Keratinocyte (primary cell): ENCODE data around the gene MYLK3. TPM values are rescaled to one million over a fixed set of nuclear protein-coding genes. Genes with fewer than 3 reads are reported as not detected.

Experiments
- DNase-seq: peaks from one replicate; pipeline ENCODE4 v3.0.0-alpha.2; 2011; ENCODE audit warnings: low read depth, missing footprints, low spot score
- FAIRE-seq: peaks from 2 replicates; lab custom pipeline; 2011; peaks lifted over from hg19 to GRCh38; lab: Jason Lieb, UNC
- H2AFZ ChIP-seq: 2 replicates; pipeline ENCODE4 v1.6.0; 2012; ENCODE audit warnings: low read length, control low read depth, inconsistent platforms; ENCODE audit not compliant: control insufficient read depth
- H3K27ac ChIP-seq: 2 replicates; pipeline ENCODE4 v1.5.1; 2011; ENCODE audit warnings: low read length; ENCODE audit not compliant: control insufficient read depth, insufficient read depth
- H3K27me3 ChIP-seq: 3 replicates; pipeline ENCODE4 v1.6.0; 2011; ENCODE audit warnings: low read length; ENCODE audit not compliant: control insufficient read depth, insufficient read depth; ENCODE audit errors: extremely low read depth
- H3K36me3 ChIP-seq, 2 experiments: 2 replicates in 1 of 2; 3 replicates in 1 of 2; pipeline ENCODE4 v1.5.1; 2011; ENCODE audit warnings: low read length in 2 of 2, mild to moderate bottlenecking in 1 of 2; ENCODE audit not compliant: control insufficient read depth in 2 of 2, insufficient read depth in 2 of 2; ENCODE audit errors: extremely low read depth in 1 of 2
- H3K4me1 ChIP-seq: 3 replicates; pipeline ENCODE4 v1.5.1; 2011; ENCODE audit warnings: low read length; ENCODE audit not compliant: control insufficient read depth, insufficient read depth; ENCODE audit errors: extremely low read depth
- H3K4me2 ChIP-seq: 3 replicates; pipeline ENCODE4 v1.6.0; 2011; ENCODE audit warnings: low read depth, low read length; ENCODE audit not compliant: control insufficient read depth, insufficient read depth; ENCODE audit errors: extremely low read depth
- H3K4me3 ChIP-seq, 3 experiments: fragments of 200-600 bp in 1 of 3; sonication (generic) in 1 of 3; 2 replicates in 2 of 3; 3 replicates in 1 of 3; pipeline ENCODE4 v1.5.1; 2011 to 2016; ENCODE audit warnings: low read length in 3 of 3, mild to moderate bottlenecking in 3 of 3, control low read depth in 2 of 3, inconsistent platforms in 1 of 3, low read depth in 1 of 3, mixed read lengths in 1 of 3, mixed run types in 1 of 3, moderate library complexity in 1 of 3; ENCODE audit not compliant: control insufficient read depth in 2 of 3, insufficient read depth in 2 of 3; ENCODE audit errors: extremely low read depth in 1 of 3
- H3K79me2 ChIP-seq: 2 replicates; pipeline ENCODE4 v1.6.0; 2012; ENCODE audit warnings: low read length; ENCODE audit not compliant: control insufficient read depth, insufficient read depth
- H3K9ac ChIP-seq: 3 replicates; pipeline ENCODE4 v1.6.0; 2011; ENCODE audit warnings: low read length; ENCODE audit not compliant: control insufficient read depth, insufficient read depth; ENCODE audit errors: extremely low read depth
- H3K9me1 ChIP-seq: 3 replicates; pipeline ENCODE4 v1.6.0; 2011; ENCODE audit warnings: low read length; ENCODE audit not compliant: control insufficient read depth, insufficient read depth; ENCODE audit errors: extremely low read depth
- H3K9me3 ChIP-seq: 2 replicates; pipeline ENCODE4 v1.5.1; 2012; ENCODE audit warnings: low read depth, low read length; ENCODE audit not compliant: control insufficient read depth
- H4K20me1 ChIP-seq: 3 replicates; pipeline ENCODE4 v1.6.0; 2011; ENCODE audit warnings: low read length; ENCODE audit not compliant: control insufficient read depth, insufficient read depth; ENCODE audit errors: extremely low read depth
- EZH2 ChIP-seq: IDR thresholded peaks from one replicate; pipeline ENCODE4 v1.6.1; 2012; ENCODE audit warnings: inconsistent platforms, mild to moderate bottlenecking, low read length, moderate library complexity
- dilution Hi-C: fragments of 300-500 bp; cut with MboI; formaldehyde crosslinking; loops from one replicate; pipeline ENCODE4 v1.7.0; 2020; ENCODE audit warnings: low sequenced_read_pairs; ENCODE audit not compliant: extremely low pct_ligation_motif_present
- polyA minus RNA-seq, 3 experiments: library from RNA; depleted of rRNA, polyadenylated mRNA; stranded (reverse); fragments of >200 nt; gene quantifications; 1 replicate in 1 of 3; 2 replicates in 1 of 3; 3 replicates in 1 of 3; pipeline ENCODE4 v1.2.3, GENCODE V29; 2011
- polyA plus RNA-seq, 5 experiments: library from polyadenylated mRNA; depleted of rRNA in 3 of 5; stranded (reverse) in 3 of 5; stranded (forward) in 1 of 5; unstranded in 1 of 5; fragments of >200 nt; gene quantifications; 1 replicate in 1 of 5; 2 replicates in 3 of 5; 3 replicates in 1 of 5; pipeline versions ENCODE4 v1.2.1 to v1.2.3, GENCODE V29; 2011 to 2012; ENCODE audit warnings: missing spikeins in 2 of 5, low read depth in 1 of 5, low replicate concordance in 1 of 5
- TF ChIP-seq, protein P1 (sequence below), 3 experiments: IDR thresholded peaks in 1 of 3; conservative IDR thresholded peaks in 1 of 3; optimal IDR thresholded peaks in 1 of 3; 2 replicates in 2 of 3; 3 replicates in 1 of 3; pipeline versions ENCODE3 to v1.5.1; 2011; ENCODE audit warnings: low read length in 3 of 3, mild to moderate bottlenecking in 3 of 3, moderate library complexity in 2 of 3, control low read depth in 1 of 3, inconsistent platforms in 1 of 3; ENCODE audit not compliant: insufficient read depth in 2 of 3; ENCODE audit errors: extremely low read depth in 1 of 3

The MYLK3 gene
- polyA plus RNA-seq: 0.03 to 0.04 TPM in 2 of 3 replicates, not detected in the other
- not detected for polyA plus RNA-seq (2011; ENCODE audit: low read depth)
- 0.01 TPM in 1 of 2 replicates, not detected in the other for polyA plus RNA-seq (2011; cell fraction: cytosol; rRNA removed)
- 0.11 and 0.12 TPM in 2 replicates for polyA plus RNA-seq (2011; cell fraction: nucleus; rRNA removed)
- polyA plus RNA-seq (2012; ENCODE audit: low replicate concordance): not detected in 2 replicates
- 0.29 TPM in 1 of 3 replicates, not detected in the others for polyA minus RNA-seq
- polyA minus RNA-seq (2011; cell fraction: cytosol; rRNA and poly(A)+ RNA removed): not detected
- polyA minus RNA-seq (2011; cell fraction: nucleus; rRNA and poly(A)+ RNA removed): not detected in 2 replicates

DNA sequence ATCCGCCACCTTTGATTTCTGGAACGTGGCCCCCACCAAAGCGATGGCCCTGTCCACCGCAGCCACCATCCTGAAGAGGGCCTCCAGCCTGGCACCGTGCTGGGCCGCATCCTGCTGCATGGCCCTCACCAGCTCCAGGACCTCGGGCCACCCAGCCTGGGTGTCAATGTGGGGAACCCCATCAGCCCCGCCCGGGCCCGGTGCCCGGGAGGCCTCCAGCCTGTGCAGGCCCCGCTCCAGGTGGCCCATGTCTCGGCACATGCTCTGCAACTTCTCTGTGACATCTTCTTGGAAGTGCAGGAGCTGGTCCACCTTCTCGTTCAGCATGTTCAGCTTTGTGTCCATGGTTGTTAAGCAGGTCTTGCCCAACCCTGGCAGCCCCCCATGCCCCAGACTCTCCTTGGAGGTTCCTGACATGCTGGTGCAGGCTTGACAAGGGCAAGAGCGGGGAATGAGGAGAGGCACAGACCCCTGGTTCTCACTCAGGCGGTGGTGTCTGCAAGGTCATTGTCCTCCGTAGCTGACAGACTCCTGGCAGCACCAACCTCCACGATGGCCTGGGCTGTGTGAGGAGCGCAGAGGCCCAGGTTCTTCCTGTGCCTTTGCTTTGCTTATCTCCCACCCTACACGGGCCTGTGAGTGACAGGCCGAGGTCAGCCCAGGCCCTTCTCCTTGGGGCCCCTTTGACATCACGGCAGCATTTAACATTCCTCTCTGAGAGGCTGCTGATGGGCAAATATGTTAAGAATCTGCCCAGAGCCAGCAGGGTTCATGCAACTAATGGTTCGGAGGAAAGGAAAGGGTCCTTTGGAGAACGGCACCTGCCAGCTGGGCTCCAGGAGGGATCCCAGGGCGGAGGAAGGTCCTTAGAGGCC, at the start of gene MYLK3:
Gene MYLK3 (minus strand): TSS at position 568 of the 875 bp plus-strand sequence. CDS start 151 bp downstream, at position 417.
- no peaks in the 10 kb centered on the region for H3K36me3 ChIP-seq
- no peak within 1 kb of the TSS for H3K9ac ChIP-seq
- H3K4me1 ChIP-seq: peaks cover 5% of the 10 kb centered on the region
- H3K9me3 ChIP-seq: no peaks in the 10 kb centered on the region
- no peak for FAIRE-seq
- no peak within 1 kb of the TSS for H3K27ac ChIP-seq
- no peaks in the 10 kb centered on the region for H3K27me3 ChIP-seq
- no peaks in the 10 kb centered on the region for H3K9me1 ChIP-seq
- no peak for DNase-seq
- dilution Hi-C loops: no loop called here
- no peaks in the 10 kb centered on the region for H4K20me1 ChIP-seq
- no peaks in the 10 kb centered on the region for H3K79me2 ChIP-seq
- H3K4me2 ChIP-seq: no peak within 1 kb of the TSS
- no peak within 1 kb of the TSS for H3K4me3 ChIP-seq
- H2AFZ ChIP-seq: no peak within 1 kb of the TSS
- TF ChIP-seq, protein P1, sequence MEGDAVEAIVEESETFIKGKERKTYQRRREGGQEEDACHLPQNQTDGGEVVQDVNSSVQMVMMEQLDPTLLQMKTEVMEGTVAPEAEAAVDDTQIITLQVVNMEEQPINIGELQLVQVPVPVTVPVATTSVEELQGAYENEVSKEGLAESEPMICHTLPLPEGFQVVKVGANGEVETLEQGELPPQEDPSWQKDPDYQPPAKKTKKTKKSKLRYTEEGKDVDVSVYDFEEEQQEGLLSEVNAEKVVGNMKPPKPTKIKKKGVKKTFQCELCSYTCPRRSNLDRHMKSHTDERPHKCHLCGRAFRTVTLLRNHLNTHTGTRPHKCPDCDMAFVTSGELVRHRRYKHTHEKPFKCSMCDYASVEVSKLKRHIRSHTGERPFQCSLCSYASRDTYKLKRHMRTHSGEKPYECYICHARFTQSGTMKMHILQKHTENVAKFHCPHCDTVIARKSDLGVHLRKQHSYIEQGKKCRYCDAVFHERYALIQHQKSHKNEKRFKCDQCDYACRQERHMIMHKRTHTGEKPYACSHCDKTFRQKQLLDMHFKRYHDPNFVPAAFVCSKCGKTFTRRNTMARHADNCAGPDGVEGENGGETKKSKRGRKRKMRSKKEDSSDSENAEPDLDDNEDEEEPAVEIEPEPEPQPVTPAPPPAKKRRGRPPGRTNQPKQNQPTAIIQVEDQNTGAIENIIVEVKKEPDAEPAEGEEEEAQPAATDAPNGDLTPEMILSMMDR (optimal IDR thresholded peaks at IDR 0.05 in 1 of 3, IDR thresholded peaks at IDR 0.05 in 1 of 3, conservative IDR thresholded peaks at IDR 0.05 in 1 of 3; ENCODE audit: extremely low read depth in 1 of 3, insufficient read depth in 2 of 3, low read length in 3 of 3): no peak
- TF ChIP-seq EZH2: no peak

DNA sequence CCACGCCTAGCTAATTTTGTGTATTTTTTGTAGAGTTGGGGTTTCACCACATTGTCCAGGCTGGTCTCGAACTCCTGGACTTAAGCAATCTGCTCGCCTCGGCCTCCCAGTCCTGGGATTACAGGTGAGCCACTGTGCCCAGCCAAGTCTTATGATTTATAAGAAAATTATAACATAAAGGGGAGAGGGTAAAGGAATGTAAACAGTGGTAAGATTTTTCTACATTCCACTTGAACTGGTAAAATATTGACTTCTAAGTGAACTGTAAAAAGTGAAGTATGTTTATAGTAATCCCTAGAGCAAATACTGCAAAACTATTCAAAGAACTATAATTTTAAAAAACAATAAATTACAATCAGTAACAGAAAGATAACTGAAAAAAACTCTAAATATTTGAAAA, 49.4 kb upstream of the MYLK3 start:
- Histone ChIP-seq H3K4me3 (no peak overlapping the region), H3K4me2 (no peak overlapping the region), H4K20me1 (no peaks in the 10 kb centered on the region), H3K4me1 (no peaks in the 10 kb centered on the region), H3K27me3 (no peaks in the 10 kb centered on the region), H3K79me2 (no peaks in the 10 kb centered on the region), H3K9me3 (no peaks in the 10 kb centered on the region), H3K9me1 (no peaks in the 10 kb centered on the region), H3K36me3 (peaks cover 0 to under 1% of the 10 kb centered on the region in 2 experiments), H3K9ac (no peak overlapping the region), H2AFZ (no peak overlapping the region), H3K27ac (no peak overlapping the region)
- DNase-seq (no peak), FAIRE-seq (no peak)
- dilution Hi-C loops: no loop called here
- TF ChIP-seq EZH2: no peak
- TF ChIP-seq, protein P1 (optimal IDR thresholded peaks at IDR 0.05 in 1 of 3, IDR thresholded peaks at IDR 0.05 in 1 of 3, conservative IDR thresholded peaks at IDR 0.05 in 1 of 3; ENCODE audit: extremely low read depth in 1 of 3, insufficient read depth in 2 of 3, low read length in 3 of 3): no peak
